ENCODE measurements around the gene RASGRF1. TPM values are rescaled to one million over a fixed set of nuclear protein-coding genes. Genes with fewer than 3 reads are reported as not detected.
"Not testable (repeated sequence)": the region's sequence is repeated elsewhere in the genome, so short reads cannot be mapped to it uniquely, and the experiment has no call there.

The RASGRF1 gene
- total and polyA plus RNA-seq, 2 experiments from 2014 or later = 0.05 to 0.24 TPM

DNA sequence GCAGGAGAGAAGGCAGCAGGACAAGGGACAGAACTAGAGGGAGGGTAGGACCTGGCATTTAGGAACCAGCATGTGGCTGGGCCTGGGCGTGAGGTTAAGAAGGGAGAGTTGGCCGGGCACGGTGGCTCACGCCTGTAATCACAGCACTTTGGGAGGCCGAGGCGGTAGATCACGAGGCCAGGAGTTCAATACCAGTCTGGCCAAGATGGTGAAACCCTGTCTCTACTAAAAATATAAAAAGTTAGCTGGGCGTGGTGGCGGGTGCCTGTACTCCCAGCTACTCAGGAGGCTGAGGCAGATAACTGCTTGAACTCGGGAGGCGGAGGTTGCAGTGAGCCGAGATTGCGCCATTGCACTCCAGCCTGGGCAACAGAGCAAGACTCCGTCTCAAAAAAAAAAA is 162.4 kb downstream of the RASGRF1 start:
- not testable (repeated sequence) for H3K4me1 ChIP-seq (ENCODE audit: insufficient read depth); H3K27me3 ChIP-seq (ENCODE audit: insufficient read depth); H2AFZ ChIP-seq; H3K4me3 Mint-ChIP-seq; H3K36me3 ChIP-seq (ENCODE audit: insufficient read depth); H3F3A ChIP-seq (replicated peaks; ENCODE audit: low read depth); ATAC-seq; H3K79me2 ChIP-seq (replicated peaks; ENCODE audit: insufficient read depth); H3K4me3 ChIP-seq; H4K20me1 ChIP-seq (replicated peaks; ENCODE audit: insufficient read depth); DNase-seq (ENCODE audit: low spot score); H3K9me2 ChIP-seq (ENCODE audit: insufficient read depth); H3K4me1 Mint-ChIP-seq; H3K27ac ChIP-seq (ENCODE audit: low read depth); H3K9me3 Mint-ChIP-seq; H3K4me2 ChIP-seq
- Mint-ChIP-seq H3K27ac (peak overlapping the region; percentile 54; the same call in 1 of the 2 replicates), H3K27me3 (ENCODE audit: insufficient read depth, low read depth, poor library complexity) (peaks cover 18% of the 10 kb centered on the region), H3K36me3 (ENCODE audit: low read depth) (peaks cover 11% of the 10 kb centered on the region)

DNA sequence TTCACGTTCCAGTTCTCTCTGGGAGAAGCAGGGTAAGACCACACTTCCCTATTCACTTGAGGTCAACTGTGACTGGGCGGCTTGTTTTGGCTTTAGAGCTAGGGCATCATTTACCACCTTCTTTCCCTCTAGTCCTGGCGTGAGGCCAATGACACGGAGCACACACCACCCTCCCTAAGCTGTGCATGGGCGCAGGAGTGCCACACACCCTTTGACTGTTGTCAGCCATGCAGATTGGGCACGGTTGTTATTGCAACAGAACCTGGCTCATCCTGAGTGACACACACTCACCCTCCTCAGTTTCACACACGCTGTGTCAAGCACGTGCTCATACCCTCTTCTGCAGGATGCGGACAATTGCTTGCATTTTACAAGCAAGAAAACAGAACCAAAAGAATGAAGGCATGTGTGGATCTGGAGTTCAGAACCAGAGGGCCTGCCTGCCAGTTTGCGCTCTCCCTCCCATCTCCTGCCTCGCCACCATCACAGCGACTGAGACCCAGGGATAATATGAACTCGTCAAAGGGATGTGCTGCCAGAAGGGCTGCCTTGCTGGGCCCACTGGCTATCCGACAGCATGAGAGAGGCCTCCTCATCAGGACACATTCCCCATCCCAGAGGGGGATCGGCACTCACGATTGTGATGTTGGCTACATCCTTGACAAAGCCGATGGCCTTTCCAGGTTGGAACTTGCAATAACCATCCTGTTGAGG is 163.3 kb downstream of the RASGRF1 start:
- H3K4me2 ChIP-seq = no peak overlapping the region
- Mint-ChIP-seq H3K27me3 (ENCODE audit: insufficient read depth, low read depth, poor library complexity) (peaks cover 18% of the 10 kb centered on the region), H3K27ac (no peak overlapping the region), H3K9me3 (no peaks in the 10 kb centered on the region; the same call in 2 of the 3 replicates), H3K36me3 (ENCODE audit: low read depth) (peaks cover 18% of the 10 kb centered on the region), H3K4me1 (peaks cover 4% of the 10 kb centered on the region; the same call in 2 of the 3 replicates), H3K4me3 (no peak overlapping the region)
- H3K4me3 ChIP-seq = no peak overlapping the region
- H3K36me3 ChIP-seq (ENCODE audit: insufficient read depth) = no peaks in the 10 kb centered on the region
- no peaks in the 10 kb centered on the region for H3K27me3 ChIP-seq (ENCODE audit: insufficient read depth)
- no peak overlapping the region for H3K27ac ChIP-seq (ENCODE audit: low read depth)
- no peaks in the 10 kb centered on the region for H3K9me2 ChIP-seq (ENCODE audit: insufficient read depth)
- DNase-seq (ENCODE audit: low spot score) = no peak
- TF ChIP-seq, protein P1, sequence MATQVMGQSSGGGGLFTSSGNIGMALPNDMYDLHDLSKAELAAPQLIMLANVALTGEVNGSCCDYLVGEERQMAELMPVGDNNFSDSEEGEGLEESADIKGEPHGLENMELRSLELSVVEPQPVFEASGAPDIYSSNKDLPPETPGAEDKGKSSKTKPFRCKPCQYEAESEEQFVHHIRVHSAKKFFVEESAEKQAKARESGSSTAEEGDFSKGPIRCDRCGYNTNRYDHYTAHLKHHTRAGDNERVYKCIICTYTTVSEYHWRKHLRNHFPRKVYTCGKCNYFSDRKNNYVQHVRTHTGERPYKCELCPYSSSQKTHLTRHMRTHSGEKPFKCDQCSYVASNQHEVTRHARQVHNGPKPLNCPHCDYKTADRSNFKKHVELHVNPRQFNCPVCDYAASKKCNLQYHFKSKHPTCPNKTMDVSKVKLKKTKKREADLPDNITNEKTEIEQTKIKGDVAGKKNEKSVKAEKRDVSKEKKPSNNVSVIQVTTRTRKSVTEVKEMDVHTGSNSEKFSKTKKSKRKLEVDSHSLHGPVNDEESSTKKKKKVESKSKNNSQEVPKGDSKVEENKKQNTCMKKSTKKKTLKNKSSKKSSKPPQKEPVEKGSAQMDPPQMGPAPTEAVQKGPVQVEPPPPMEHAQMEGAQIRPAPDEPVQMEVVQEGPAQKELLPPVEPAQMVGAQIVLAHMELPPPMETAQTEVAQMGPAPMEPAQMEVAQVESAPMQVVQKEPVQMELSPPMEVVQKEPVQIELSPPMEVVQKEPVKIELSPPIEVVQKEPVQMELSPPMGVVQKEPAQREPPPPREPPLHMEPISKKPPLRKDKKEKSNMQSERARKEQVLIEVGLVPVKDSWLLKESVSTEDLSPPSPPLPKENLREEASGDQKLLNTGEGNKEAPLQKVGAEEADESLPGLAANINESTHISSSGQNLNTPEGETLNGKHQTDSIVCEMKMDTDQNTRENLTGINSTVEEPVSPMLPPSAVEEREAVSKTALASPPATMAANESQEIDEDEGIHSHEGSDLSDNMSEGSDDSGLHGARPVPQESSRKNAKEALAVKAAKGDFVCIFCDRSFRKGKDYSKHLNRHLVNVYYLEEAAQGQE (IDR thresholded peaks at IDR 0.05; ENCODE audit: unreplicated experiment) = no peak
- TF ChIP-seq, protein P2, sequence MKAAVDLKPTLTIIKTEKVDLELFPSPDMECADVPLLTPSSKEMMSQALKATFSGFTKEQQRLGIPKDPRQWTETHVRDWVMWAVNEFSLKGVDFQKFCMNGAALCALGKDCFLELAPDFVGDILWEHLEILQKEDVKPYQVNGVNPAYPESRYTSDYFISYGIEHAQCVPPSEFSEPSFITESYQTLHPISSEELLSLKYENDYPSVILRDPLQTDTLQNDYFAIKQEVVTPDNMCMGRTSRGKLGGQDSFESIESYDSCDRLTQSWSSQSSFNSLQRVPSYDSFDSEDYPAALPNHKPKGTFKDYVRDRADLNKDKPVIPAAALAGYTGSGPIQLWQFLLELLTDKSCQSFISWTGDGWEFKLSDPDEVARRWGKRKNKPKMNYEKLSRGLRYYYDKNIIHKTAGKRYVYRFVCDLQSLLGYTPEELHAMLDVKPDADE (IDR thresholded peaks at IDR 0.05) = no peak
- TF ChIP-seq JUNB (IDR thresholded peaks at IDR 0.05; ENCODE audit: unreplicated experiment) = no peak
- H3K79me2 ChIP-seq (replicated peaks; ENCODE audit: insufficient read depth) = no peaks in the 10 kb centered on the region
- no peak for ATAC-seq
- H2AFZ ChIP-seq = no peak overlapping the region
- no peaks in the 10 kb centered on the region for H3K4me1 ChIP-seq (ENCODE audit: insufficient read depth)
- H4K20me1 ChIP-seq (replicated peaks; ENCODE audit: insufficient read depth) = no peaks in the 10 kb centered on the region
- H3F3A ChIP-seq (replicated peaks; ENCODE audit: low read depth) = no peaks in the 10 kb centered on the region

Data from GM23338 (cell line).